Measurements from ENCODE around the gene ANKRD29. TPM values are rescaled to one million over a fixed set of nuclear protein-coding genes. Genes with fewer than 3 reads are reported as not detected.

The ANKRD29 gene
- total RNA-seq, 2 experiments from 2014 or later = not detected

DNA sequence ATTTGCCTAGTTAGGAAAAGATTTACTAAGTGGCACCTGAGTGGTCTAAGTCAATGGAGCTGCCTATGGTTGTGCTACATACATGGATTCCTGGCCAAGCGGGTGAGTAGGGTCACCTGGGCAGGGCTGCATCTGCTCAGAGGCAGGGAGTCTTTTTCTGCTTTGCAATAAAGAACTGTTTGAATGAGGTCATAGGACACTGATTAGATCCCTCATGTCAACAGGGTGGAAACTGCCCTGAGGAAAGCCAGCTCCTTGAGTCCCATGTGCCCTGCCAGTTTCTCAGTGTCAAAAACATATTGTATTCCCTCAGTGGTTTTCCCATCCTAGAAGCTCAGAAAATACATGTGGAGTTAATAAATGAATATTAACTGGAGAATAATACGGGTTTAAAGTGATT is 31.1 kb upstream of the ANKRD29 start:
- Histone ChIP-seq H3K27ac (ENCODE audit: low read depth, low read length, poor library complexity, severe bottlenecking) (no peak overlapping the region), H3K4me1 (ENCODE audit: insufficient read depth, low read length, poor library complexity, severe bottlenecking) (no peaks in the 10 kb centered on the region), H3K79me2 (ENCODE audit: insufficient read depth, low read depth, low read length) (no peaks in the 10 kb centered on the region), H3K4me2 (ENCODE audit: low read length) (no peak overlapping the region), H3K9me3 (ENCODE audit: low read length) (no peaks in the 10 kb centered on the region), H3K9me2 (ENCODE audit: insufficient read depth, low read length) (no peaks in the 10 kb centered on the region), H3K4me3 (ENCODE audit: low read depth, low read length, poor library complexity, severe bottlenecking) (no peak overlapping the region), H3K36me3 (ENCODE audit: insufficient read depth, low read length) (no peaks in the 10 kb centered on the region), H4K20me1 (ENCODE audit: insufficient read depth, low read length) (no peaks in the 10 kb centered on the region), H2AFZ (ENCODE audit: low read length) (no peak overlapping the region)
- TF ChIP-seq, protein P1, sequence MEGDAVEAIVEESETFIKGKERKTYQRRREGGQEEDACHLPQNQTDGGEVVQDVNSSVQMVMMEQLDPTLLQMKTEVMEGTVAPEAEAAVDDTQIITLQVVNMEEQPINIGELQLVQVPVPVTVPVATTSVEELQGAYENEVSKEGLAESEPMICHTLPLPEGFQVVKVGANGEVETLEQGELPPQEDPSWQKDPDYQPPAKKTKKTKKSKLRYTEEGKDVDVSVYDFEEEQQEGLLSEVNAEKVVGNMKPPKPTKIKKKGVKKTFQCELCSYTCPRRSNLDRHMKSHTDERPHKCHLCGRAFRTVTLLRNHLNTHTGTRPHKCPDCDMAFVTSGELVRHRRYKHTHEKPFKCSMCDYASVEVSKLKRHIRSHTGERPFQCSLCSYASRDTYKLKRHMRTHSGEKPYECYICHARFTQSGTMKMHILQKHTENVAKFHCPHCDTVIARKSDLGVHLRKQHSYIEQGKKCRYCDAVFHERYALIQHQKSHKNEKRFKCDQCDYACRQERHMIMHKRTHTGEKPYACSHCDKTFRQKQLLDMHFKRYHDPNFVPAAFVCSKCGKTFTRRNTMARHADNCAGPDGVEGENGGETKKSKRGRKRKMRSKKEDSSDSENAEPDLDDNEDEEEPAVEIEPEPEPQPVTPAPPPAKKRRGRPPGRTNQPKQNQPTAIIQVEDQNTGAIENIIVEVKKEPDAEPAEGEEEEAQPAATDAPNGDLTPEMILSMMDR (conservative IDR thresholded peaks at IDR 0.05; ENCODE audit: low read length) = no peak
- no peak for TF ChIP-seq EZH2phosphoT487 (IDR thresholded peaks at IDR 0.05; ENCODE audit: borderline replicate concordance, low read depth, low read length)
- DNase-seq (ENCODE audit: low spot score) = no peak
- BruUV-seq (replicated peaks) = no TSS peak
- intact Hi-C loops (cut with micrococcal nuclease; ENCODE audit: unreplicated experiment) = no loop called here
- CTCF ChIA-PET (ENCODE audit: unreplicated experiment) = no interaction called here
- POLR2A ChIA-PET = no interaction called here

DNA sequence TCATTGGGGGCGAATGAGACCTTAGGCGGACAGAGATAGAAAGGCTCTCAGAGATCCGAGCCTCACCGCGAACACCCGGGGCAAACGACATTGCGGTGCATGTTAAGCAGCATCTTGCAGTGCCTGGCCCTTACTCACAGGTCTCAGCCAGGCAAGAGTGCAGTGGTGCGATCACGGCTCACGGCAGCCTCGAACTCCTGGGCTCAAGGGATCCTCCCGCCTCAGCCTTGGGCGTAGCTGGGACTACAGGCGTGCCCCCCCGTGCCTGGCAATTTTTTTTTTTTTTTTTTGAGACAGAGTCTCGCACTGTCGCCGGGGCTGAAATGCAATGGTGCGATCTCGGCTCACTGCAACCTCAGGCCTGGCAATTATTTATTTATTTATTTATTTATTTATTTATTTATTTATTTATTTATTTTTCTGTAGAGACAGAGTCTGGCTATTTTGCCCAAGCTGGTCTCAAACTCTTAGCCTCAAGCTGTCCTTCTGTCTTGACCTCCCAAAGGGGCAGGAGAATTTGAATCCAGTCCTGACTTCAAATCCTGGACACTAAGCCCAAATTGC is 27.9 kb upstream of the ANKRD29 start:
- Histone ChIP-seq H2AFZ (ENCODE audit: low read length) (no peak overlapping the region), H3K79me2 (ENCODE audit: insufficient read depth, low read depth, low read length) (no peaks in the 10 kb centered on the region), H3K27ac (ENCODE audit: low read depth, low read length, poor library complexity, severe bottlenecking) (no peak overlapping the region), H4K20me1 (ENCODE audit: insufficient read depth, low read length) (no peaks in the 10 kb centered on the region), H3K36me3 (ENCODE audit: insufficient read depth, low read length) (no peaks in the 10 kb centered on the region), H3K4me2 (ENCODE audit: low read length) (no peak overlapping the region), H3K4me3 (ENCODE audit: low read depth, low read length, poor library complexity, severe bottlenecking) (no peak overlapping the region), H3K4me1 (ENCODE audit: insufficient read depth, low read length, poor library complexity, severe bottlenecking) (no peaks in the 10 kb centered on the region), H3K9me3 (ENCODE audit: low read length) (no peaks in the 10 kb centered on the region), H3K9me2 (ENCODE audit: insufficient read depth, low read length) (no peaks in the 10 kb centered on the region)
- POLR2A ChIA-PET = no interaction called here
- no TSS peak for BruUV-seq (replicated peaks)
- TF ChIP-seq EZH2phosphoT487 (IDR thresholded peaks at IDR 0.05; ENCODE audit: borderline replicate concordance, low read depth, low read length) = no peak
- TF ChIP-seq, protein P1 (conservative IDR thresholded peaks at IDR 0.05; ENCODE audit: low read length) = no peak
- intact Hi-C loops (cut with micrococcal nuclease; ENCODE audit: unreplicated experiment) = no loop called here
- no peak for DNase-seq (ENCODE audit: low spot score)
- CTCF ChIA-PET (ENCODE audit: unreplicated experiment) = no interaction called here

- DNase-seq (ENCODE audit: low spot score) = no peak
- no peak overlapping the region for H2AFZ ChIP-seq (ENCODE audit: low read length)
- no peak overlapping the region for H3K27ac ChIP-seq (ENCODE audit: low read depth, low read length, poor library complexity, severe bottlenecking)
- POLR2A ChIA-PET = interaction anchor here (0.9 kb wide), 1 partner anchor 54 kb away, joined by 3 read pairs; no protein-coding TSS in a partner anchor
- H3K36me3 ChIP-seq (ENCODE audit: insufficient read depth, low read length) = no peaks in the 10 kb centered on the region
- CTCF ChIA-PET (ENCODE audit: unreplicated experiment) = no interaction called here
- no peak overlapping the region for H3K4me3 ChIP-seq (ENCODE audit: low read depth, low read length, poor library complexity, severe bottlenecking)
- intact Hi-C loops (cut with micrococcal nuclease; ENCODE audit: unreplicated experiment) = no loop called here
- no TSS peak for BruUV-seq (replicated peaks)
- H3K9me3 ChIP-seq (ENCODE audit: low read length) = no peaks in the 10 kb centered on the region
- no peak for TF ChIP-seq EZH2phosphoT487 (IDR thresholded peaks at IDR 0.05; ENCODE audit: borderline replicate concordance, low read depth, low read length)
- TF ChIP-seq, protein P1 (conservative IDR thresholded peaks at IDR 0.05; ENCODE audit: low read length) = no peak
- H3K79me2 ChIP-seq (ENCODE audit: insufficient read depth, low read depth, low read length) = no peaks in the 10 kb centered on the region
- H3K4me1 ChIP-seq (ENCODE audit: insufficient read depth, low read length, poor library complexity, severe bottlenecking) = no peaks in the 10 kb centered on the region
- no peaks in the 10 kb centered on the region for H4K20me1 ChIP-seq (ENCODE audit: insufficient read depth, low read length)
- H3K9me2 ChIP-seq (ENCODE audit: insufficient read depth, low read length) = no peaks in the 10 kb centered on the region
- H3K4me2 ChIP-seq (ENCODE audit: low read length) = no peak overlapping the region
Measured at GRCh38 chr18:23689616-23690504, 27.1 kb upstream of the ANKRD29 start.

All from OCI-LY7 (cell line).